IPS-11a (cell line): ENCODE measurements around the gene NRCAM.

Source experiments
- H3K4me3 ChIP-seq: one replicate; pipeline ENCODE4 v1.5.1; 2013; ENCODE audit warnings: low read depth, low read length, control low read depth

NRCAM gene

GRCh38 chr7:108225531-108226181 lies 230.6 kb downstream of the NRCAM start:
- no peak overlapping the region for H3K4me3 ChIP-seq

- H3K4me3 ChIP-seq = no peak overlapping the region
Observed at GRCh38 chr7:108224387-108224786, 231.8 kb downstream of the NRCAM start.

GRCh38 chr7:108222236-108222892 lies 233.9 kb downstream of the NRCAM start:
- H3K4me3 ChIP-seq = no peak overlapping the region

GRCh38 chr7:108211382-108212201 lies 244.6 kb downstream of the NRCAM start:
- H3K4me3 ChIP-seq = no peak overlapping the region

GRCh38 chr7:108210796-108211195 lies 245.4 kb downstream of the NRCAM start:
- no peak overlapping the region for H3K4me3 ChIP-seq

GRCh38 chr7:108205311-108205710 lies 250.9 kb downstream of the NRCAM start:
- no peak overlapping the region for H3K4me3 ChIP-seq

- no peak overlapping the region for H3K4me3 ChIP-seq
Observed at GRCh38 chr7:108204281-108204796, 251.9 kb downstream of the NRCAM start.

- H3K4me3 ChIP-seq = no peak overlapping the region
Observed at GRCh38 chr7:108203537-108203936, 252.7 kb downstream of the NRCAM start.

- no peak overlapping the region for H3K4me3 ChIP-seq
Observed at GRCh38 chr7:108202743-108203142, 253.5 kb downstream of the NRCAM start.

GRCh38 chr7:108201766-108202165 lies 254.5 kb downstream of the NRCAM start:
- no peak overlapping the region for H3K4me3 ChIP-seq

- no peak overlapping the region for H3K4me3 ChIP-seq
Observed at GRCh38 chr7:108200326-108200725, 255.9 kb downstream of the NRCAM start.

- no peak overlapping the region for H3K4me3 ChIP-seq
Observed at GRCh38 chr7:108197371-108198091, 258.7 kb downstream of the NRCAM start.

- H3K4me3 ChIP-seq = no peak overlapping the region
Observed at GRCh38 chr7:108196004-108196403, 260.2 kb downstream of the NRCAM start.

- H3K4me3 ChIP-seq = no peak overlapping the region
Observed at GRCh38 chr7:108193594-108194498, 262.4 kb downstream of the NRCAM start.

- no peak overlapping the region for H3K4me3 ChIP-seq
Observed at GRCh38 chr7:108190891-108191290, 265.3 kb downstream of the NRCAM start.

GRCh38 chr7:108189733-108190388 lies 266.4 kb downstream of the NRCAM start:
- no peak overlapping the region for H3K4me3 ChIP-seq

GRCh38 chr7:108188724-108189123 lies 267.5 kb downstream of the NRCAM start:
- H3K4me3 ChIP-seq = no peak overlapping the region

- H3K4me3 ChIP-seq = no peak overlapping the region
Observed at GRCh38 chr7:108181073-108181985, 274.9 kb downstream of the NRCAM start.
